Spleen (tissue), 11 donors: ENCODE data around the gene UROC1. TPM values are rescaled to one million over a fixed set of nuclear protein-coding genes. Genes with fewer than 3 reads are reported as not detected.
A peak's percentile ranks its signal among the peaks of the same experiment; 100 is the strongest.

Source experiments
- DNase-seq: peaks from one replicate; pipeline ENCODE4 v3.0.0-alpha.2; 2020
- H3K27ac ChIP-seq, 8 donors: fragments of 200-600 bp; sonication (generic) in 7 of 8; 1 replicate in 4 of 8; 2 replicates in 4 of 8; pipeline versions ENCODE4 v1.5.0 to v1.8.0; 2016 to 2021; ENCODE audit warnings: inconsistent platforms in 4 of 8, mild to moderate bottlenecking in 4 of 8, moderate library complexity in 1 of 8
- H3K27me3 ChIP-seq, 7 donors: fragments of 200-600 bp; sonication (generic) in 6 of 7; replicated peaks in 1 of 7; 1 replicate in 4 of 7; 2 replicates in 3 of 7; pipeline versions ENCODE4 v1.5.0 to v1.8.0; 2016 to 2021; ENCODE audit warnings: inconsistent platforms in 3 of 7, mild to moderate bottlenecking in 1 of 7
- H3K36me3 ChIP-seq, 6 donors: fragments of 200-600 bp; sonication (generic) in 5 of 6; 1 replicate in 4 of 6; 2 replicates in 2 of 6; pipeline versions ENCODE4 v1.5.0 to v1.8.0; 2016 to 2021; ENCODE audit warnings: inconsistent platforms in 2 of 6
- H3K4me1 ChIP-seq, 6 donors: fragments of 200-600 bp; sonication (generic) in 5 of 6; 1 replicate in 3 of 6; 2 replicates in 3 of 6; pipeline versions ENCODE4 v1.5.0 to v1.8.0; 2016 to 2021; ENCODE audit warnings: inconsistent platforms in 3 of 6
- H3K4me3 ChIP-seq, 8 donors: fragments of 200-600 bp; sonication (generic) in 7 of 8; 1 replicate in 4 of 8; 2 replicates in 4 of 8; pipeline versions ENCODE4 v1.5.0 to v1.8.0; 2016 to 2021; ENCODE audit warnings: inconsistent platforms in 4 of 8, mild to moderate bottlenecking in 4 of 8, moderate library complexity in 2 of 8
- H3K9me3 ChIP-seq, 8 donors: fragments of 200-600 bp; sonication (generic) in 7 of 8; 1 replicate in 4 of 8; 2 replicates in 4 of 8; pipeline versions ENCODE4 v1.5.0 to v1.8.0; 2016 to 2021; ENCODE audit warnings: inconsistent platforms in 4 of 8
- POLR2A ChIP-seq, 3 donors: fragments of 450-650 bp; IDR thresholded peaks; one replicate each; pipeline ENCODE4 v1.5.1; 2017; ENCODE audit warnings: antibody characterized with exemption in 3 of 3, mild to moderate bottlenecking in 1 of 3
- POLR2AphosphoS5 ChIP-seq, 3 donors: sonication (generic); formaldehyde crosslinking; IDR thresholded peaks; one replicate each; pipeline ENCODE4 v1.5.1; 2017; ENCODE audit warnings: antibody characterized with exemption in 3 of 3
- WGBS, 5 donors: extraction: QIAGEN DNeasy Blood & Tissue Kit in 3 of 5; methylation state at CpG; one replicate each; pipeline versions ENCODE4 v1.1.5 to v1.1.7; 2013 to 2018; 5-methylcytosine and 5-hydroxymethylcytosine counted together
- intact Hi-C: fragments of 100-400 bp; cut with DNase I; formaldehyde crosslinking; loops from one replicate; pipeline ENCODE4 v1.15.0; 2023; ENCODE audit warnings: low total_unique reads
- polyA plus RNA-seq, 3 donors: library from polyadenylated mRNA; stranded (reverse); fragments of 200-250 nt; gene quantifications; one replicate each; pipeline ENCODE4 v1.2.1, GENCODE V29; 2013
- total RNA-seq, 7 donors: library from RNA; depleted of rRNA in 3 of 7; stranded (reverse); fragments of >200 nt in 3 of 7; fragmentation: NEBNext Ultra II Directional in 4 of 7; extraction: Animal tissue kit (Norgen Biotek cat#: 25700) in 4 of 7; gene quantifications; one replicate each; pipeline versions ENCODE4 v1.1.0 to v1.2.1, GENCODE V29; 2016 to 2021
- TF ChIP-seq, protein P1 (sequence below), 11 experiments: fragments of 200-600 bp in 7 of 11; fragments of 450-650 bp in 4 of 11; sonication (generic) in 4 of 11; IDR thresholded peaks in 8 of 11; conservative IDR thresholded peaks in 3 of 11; 1 replicate in 7 of 11; 2 replicates in 4 of 11; pipeline versions ENCODE4 v1.4.0 to v1.8.0; 2016 to 2021; ENCODE audit warnings: antibody characterized with exemption in 11 of 11, inconsistent platforms in 4 of 11, mild to moderate bottlenecking in 1 of 11
- donor health status: healthy with polysubstance abuse.
- donor health status: DM: no; HTN: no; CAD: no; lungs with moderate emphysema.
- donor health status: DM: no; HTN: no; CAD: no.
- donor health status: Bipolar disorder and iron deficiency.
- donor health status: healthy.
- donor health status: DM: no; HTN: no; CAD: no.
- donor health status: DM: yes; HTN: yes; CAD: no.

Gene UROC1
- total and polyA plus RNA-seq, 10 donors, result 0.02 to 0.16 (median 0.03) TPM; not detected in 6

- H3K36me3 ChIP-seq, result no peaks in the 10 kb centered on the region
- intact Hi-C loops, result no loop called here
- H3K27me3 ChIP-seq, result no peaks in the 10 kb centered on the region
- 72 to 76% (median 73%) methylated on average over 7 of the region's 7 CpGs for WGBS, 5 donors
- DNase-seq, result peak; percentile 51
- TF ChIP-seq POLR2A (IDR thresholded peaks at IDR 0.05) (no peak), POLR2AphosphoS5 (IDR thresholded peaks at IDR 0.05) (no peak)
- TF ChIP-seq, protein P1, sequence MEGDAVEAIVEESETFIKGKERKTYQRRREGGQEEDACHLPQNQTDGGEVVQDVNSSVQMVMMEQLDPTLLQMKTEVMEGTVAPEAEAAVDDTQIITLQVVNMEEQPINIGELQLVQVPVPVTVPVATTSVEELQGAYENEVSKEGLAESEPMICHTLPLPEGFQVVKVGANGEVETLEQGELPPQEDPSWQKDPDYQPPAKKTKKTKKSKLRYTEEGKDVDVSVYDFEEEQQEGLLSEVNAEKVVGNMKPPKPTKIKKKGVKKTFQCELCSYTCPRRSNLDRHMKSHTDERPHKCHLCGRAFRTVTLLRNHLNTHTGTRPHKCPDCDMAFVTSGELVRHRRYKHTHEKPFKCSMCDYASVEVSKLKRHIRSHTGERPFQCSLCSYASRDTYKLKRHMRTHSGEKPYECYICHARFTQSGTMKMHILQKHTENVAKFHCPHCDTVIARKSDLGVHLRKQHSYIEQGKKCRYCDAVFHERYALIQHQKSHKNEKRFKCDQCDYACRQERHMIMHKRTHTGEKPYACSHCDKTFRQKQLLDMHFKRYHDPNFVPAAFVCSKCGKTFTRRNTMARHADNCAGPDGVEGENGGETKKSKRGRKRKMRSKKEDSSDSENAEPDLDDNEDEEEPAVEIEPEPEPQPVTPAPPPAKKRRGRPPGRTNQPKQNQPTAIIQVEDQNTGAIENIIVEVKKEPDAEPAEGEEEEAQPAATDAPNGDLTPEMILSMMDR (IDR thresholded peaks at IDR 0.05 in 8 of 11, conservative IDR thresholded peaks at IDR 0.05 in 3 of 11), result no peak
- H3K9me3 ChIP-seq, result no peaks in the 10 kb centered on the region
- no peaks in the 10 kb centered on the region for H3K4me1 ChIP-seq
- H3K4me3 ChIP-seq, result no peak overlapping the region
- H3K27ac ChIP-seq, result no peak overlapping the region
Measured at GRCh38 chr3:126511291-126511690, 6.3 kb downstream of the UROC1 start.

DNA sequence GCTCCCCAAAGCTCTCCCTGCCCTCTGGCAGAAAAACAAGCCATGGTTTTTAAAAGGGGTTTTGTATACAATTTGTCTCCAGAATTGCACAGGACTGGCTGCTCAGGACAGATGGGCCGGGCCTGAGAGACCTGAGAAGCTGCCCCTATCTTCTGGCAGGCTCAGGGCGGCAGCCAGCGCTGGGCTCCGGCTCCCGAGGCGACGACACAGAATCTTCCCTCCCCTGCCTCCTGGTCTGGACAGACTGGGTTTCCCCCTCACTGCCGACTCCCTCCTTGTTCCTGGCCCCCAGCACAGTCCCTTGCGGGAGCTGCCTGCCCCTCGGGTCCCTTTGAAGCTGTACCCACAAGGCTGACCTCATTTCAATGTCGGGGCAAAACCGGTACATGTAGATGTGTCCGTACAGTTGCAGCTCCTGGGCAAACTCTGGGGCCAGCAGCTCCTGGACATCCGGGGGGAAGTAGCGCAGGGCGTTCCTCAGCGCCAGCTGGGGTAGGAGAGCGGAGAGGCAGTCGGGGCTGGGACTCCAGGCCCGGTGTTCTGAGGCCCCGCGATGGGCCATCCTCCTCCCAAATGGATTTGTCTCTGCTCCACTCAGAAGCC is 7.2 kb downstream of the UROC1 start:
- no peaks in the 10 kb centered on the region for H3K4me1 ChIP-seq
- H3K27me3 ChIP-seq, result peaks cover 0 to 7% (median 0%) of the 10 kb centered on the region in 7 donors
- TF ChIP-seq, protein P1 (IDR thresholded peaks at IDR 0.05 in 8 of 11, conservative IDR thresholded peaks at IDR 0.05 in 3 of 11), result no peak
- TF ChIP-seq POLR2AphosphoS5 (IDR thresholded peaks at IDR 0.05) (no peak), POLR2A (IDR thresholded peaks at IDR 0.05) (no peak)
- no peak overlapping the region for H3K4me3 ChIP-seq
- H3K27ac ChIP-seq, result no peak overlapping the region
- WGBS, 5 donors, result 80 to 87% (median 86%) methylated on average over 20 to 22 of the region's 22 CpGs
- intact Hi-C loops, result no loop called here
- H3K9me3 ChIP-seq, result no peaks in the 10 kb centered on the region
- DNase-seq, result peak; percentile 54
- H3K36me3 ChIP-seq, result no peaks in the 10 kb centered on the region

DNA sequence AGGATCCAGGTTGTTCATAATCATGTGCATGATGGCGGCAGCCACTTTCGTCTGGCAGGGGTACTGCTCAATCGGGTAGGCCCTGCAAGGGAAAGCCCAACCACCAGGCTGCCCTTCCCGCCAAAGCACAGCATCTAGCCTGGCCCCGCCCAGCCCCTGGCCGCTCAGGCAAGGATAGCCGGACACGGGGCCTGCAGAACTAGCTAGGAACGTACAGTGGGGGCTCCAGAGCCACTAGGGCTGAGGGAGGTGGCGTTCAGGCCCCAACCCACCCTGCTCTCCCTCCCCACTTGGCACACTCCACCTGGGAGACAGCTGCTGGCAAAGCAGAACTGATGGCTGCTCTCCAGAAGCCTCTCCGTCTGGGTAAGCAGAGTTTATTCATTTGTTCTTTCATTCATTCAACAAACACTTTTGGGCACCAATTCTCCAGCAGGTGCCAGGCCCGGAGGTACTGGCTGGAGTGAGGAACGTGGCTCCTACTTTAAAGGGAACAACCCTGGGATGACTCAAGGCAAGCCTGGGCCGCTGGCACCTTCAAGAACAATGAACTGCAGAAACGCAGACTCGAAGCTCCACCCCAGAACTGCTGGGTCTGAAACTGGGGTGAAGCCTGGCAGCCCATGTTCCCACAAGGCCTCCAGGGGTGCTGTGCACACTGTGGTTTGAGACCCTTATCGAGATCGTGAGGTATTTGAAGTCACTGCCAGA is 7.8 kb downstream of the UROC1 start:
- Histone ChIP-seq H3K9me3 (no peaks in the 10 kb centered on the region), H3K27me3 (peaks cover 0 to 10% (median 0%) of the 10 kb centered on the region in 7 donors), H3K4me3 (no peak overlapping the region), H3K27ac (no peak overlapping the region), H3K4me1 (no peaks in the 10 kb centered on the region), H3K36me3 (no peaks in the 10 kb centered on the region)
- intact Hi-C loops, result no loop called here
- 77 to 82% (median 81%) methylated on average over 13 to 18 of the region's 18 CpGs for WGBS, 5 donors
- no peak for TF ChIP-seq POLR2A (IDR thresholded peaks at IDR 0.05)
- TF ChIP-seq POLR2AphosphoS5 (IDR thresholded peaks at IDR 0.05), result no peak
- TF ChIP-seq, protein P1 (IDR thresholded peaks at IDR 0.05 in 8 of 11, conservative IDR thresholded peaks at IDR 0.05 in 3 of 11), result no peak
- peak; percentile 53 for DNase-seq

- Histone ChIP-seq H3K36me3 (no peaks in the 10 kb centered on the region), H3K4me3 (no peak overlapping the region), H3K27me3 (peaks cover 0 to 10% (median 0%) of the 10 kb centered on the region in 7 donors), H3K27ac (no peak overlapping the region), H3K4me1 (no peaks in the 10 kb centered on the region), H3K9me3 (no peaks in the 10 kb centered on the region)
- intact Hi-C loops, result no loop called here
- WGBS, 5 donors, result 92 to 98% (median 95%) methylated on average over 3 to 4 of the region's 4 CpGs
- TF ChIP-seq POLR2A (IDR thresholded peaks at IDR 0.05) (no peak), POLR2AphosphoS5 (IDR thresholded peaks at IDR 0.05) (no peak)
- TF ChIP-seq, protein P1 (IDR thresholded peaks at IDR 0.05 in 8 of 11, conservative IDR thresholded peaks at IDR 0.05 in 3 of 11), result no peak
- peak; percentile 61 for DNase-seq
Measured at GRCh38 chr3:126508564-126508964, 9.0 kb downstream of the UROC1 start.
